Measurements from ENCODE around the gene OR5H1. TPM values are rescaled to one million over a fixed set of nuclear protein-coding genes. Genes with fewer than 3 reads are reported as not detected.
"Not testable (repeated sequence)": the region's sequence is repeated elsewhere in the genome, so short reads cannot be mapped to it uniquely, and the experiment has no call there.

The OR5H1 gene
- total RNA-seq, 4 donors from 2014 or later, result not detected

DNA sequence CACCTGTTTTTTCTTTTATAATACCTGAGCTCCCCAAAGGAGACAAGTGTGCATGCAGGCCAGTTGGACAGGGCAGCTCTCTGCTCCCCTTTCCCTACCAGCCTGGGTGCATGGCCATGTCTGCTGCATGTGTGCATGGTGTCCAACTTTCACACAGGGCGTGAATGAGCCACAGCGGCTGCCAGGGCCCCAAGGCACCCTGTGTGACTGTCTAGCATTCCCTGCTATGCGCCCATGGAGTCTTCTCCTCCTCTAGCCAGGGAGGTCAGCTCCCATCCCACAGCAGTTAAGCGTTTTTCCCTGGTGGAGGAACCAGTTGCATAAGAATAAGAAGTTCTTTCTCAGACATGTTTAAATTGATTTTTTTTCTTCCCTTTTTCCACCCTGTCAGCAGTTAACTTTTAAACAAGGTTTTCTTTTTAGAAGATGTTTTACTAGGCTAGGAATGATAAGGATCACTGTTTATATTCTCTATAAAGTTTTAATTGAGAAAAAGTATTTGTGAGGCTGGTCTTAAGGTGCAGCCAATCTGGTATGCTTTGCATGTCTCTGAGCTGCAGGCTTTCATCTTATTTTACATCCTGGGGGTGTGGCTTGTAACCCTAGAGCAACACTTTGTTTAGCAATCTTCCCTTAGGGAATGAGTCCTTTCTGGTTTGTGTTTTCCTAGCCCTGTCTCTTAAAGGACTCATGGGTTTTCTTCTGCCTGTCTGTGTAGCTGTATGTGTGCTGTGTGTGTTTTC, 20.5 kb upstream of the OR5H1 start:
- no peaks in the 10 kb centered on the region for H3K9me3 ChIP-seq
- H3K36me3 ChIP-seq, result no peaks in the 10 kb centered on the region
- no peak overlapping the region for H3K4me3 ChIP-seq
- intact Hi-C loops (cut with DNase I; ENCODE audit: low total_unique reads), result no loop called here
- DNase-seq, result no peak
- no peaks in the 10 kb centered on the region for H3K27me3 ChIP-seq
- H3K27ac ChIP-seq, result no peak overlapping the region
- in situ Hi-C loops (cut with MboI; ENCODE audit: low sequenced_read_pairs in 4 of 4), result no loop called here
- ATAC-seq, result no peak
- H3K4me1 ChIP-seq, result no peaks in the 10 kb centered on the region
- no peak for TF ChIP-seq POLR2A (IDR thresholded peaks at IDR 0.05)
- TF ChIP-seq, protein P1, sequence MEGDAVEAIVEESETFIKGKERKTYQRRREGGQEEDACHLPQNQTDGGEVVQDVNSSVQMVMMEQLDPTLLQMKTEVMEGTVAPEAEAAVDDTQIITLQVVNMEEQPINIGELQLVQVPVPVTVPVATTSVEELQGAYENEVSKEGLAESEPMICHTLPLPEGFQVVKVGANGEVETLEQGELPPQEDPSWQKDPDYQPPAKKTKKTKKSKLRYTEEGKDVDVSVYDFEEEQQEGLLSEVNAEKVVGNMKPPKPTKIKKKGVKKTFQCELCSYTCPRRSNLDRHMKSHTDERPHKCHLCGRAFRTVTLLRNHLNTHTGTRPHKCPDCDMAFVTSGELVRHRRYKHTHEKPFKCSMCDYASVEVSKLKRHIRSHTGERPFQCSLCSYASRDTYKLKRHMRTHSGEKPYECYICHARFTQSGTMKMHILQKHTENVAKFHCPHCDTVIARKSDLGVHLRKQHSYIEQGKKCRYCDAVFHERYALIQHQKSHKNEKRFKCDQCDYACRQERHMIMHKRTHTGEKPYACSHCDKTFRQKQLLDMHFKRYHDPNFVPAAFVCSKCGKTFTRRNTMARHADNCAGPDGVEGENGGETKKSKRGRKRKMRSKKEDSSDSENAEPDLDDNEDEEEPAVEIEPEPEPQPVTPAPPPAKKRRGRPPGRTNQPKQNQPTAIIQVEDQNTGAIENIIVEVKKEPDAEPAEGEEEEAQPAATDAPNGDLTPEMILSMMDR (IDR thresholded peaks at IDR 0.05 in 4 of 5, conservative IDR thresholded peaks at IDR 0.05 in 1 of 5), result no peak

DNA sequence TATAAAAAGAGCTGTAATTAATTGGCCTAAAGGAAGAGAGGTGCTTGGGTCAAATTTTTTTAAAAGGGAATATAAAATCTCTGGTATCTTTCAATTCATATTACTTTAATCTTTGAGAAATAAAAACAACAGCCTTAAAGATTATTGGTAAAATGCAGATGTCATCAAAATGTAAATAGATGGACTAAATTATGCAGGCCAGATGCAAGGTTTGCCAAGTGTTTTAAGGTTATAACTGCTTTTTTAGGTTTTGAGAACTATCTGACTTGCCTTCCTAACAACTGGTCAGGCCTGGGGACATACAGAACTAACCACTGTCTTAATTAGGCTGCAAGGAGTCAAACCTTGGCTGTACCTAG, 20.0 kb upstream of the OR5H1 start:
- H3K27me3 ChIP-seq, result no peaks in the 10 kb centered on the region
- in situ Hi-C loops (cut with MboI; ENCODE audit: low sequenced_read_pairs in 4 of 4) (no loop called here), intact Hi-C loops (cut with DNase I; ENCODE audit: low total_unique reads) (no loop called here)
- H3K36me3 ChIP-seq, result no peaks in the 10 kb centered on the region
- DNase-seq, result no peak
- H3K4me3 ChIP-seq, result no peak overlapping the region
- ATAC-seq, result no peak
- TF ChIP-seq POLR2A (IDR thresholded peaks at IDR 0.05), result no peak
- TF ChIP-seq, protein P1 (IDR thresholded peaks at IDR 0.05 in 4 of 5, conservative IDR thresholded peaks at IDR 0.05 in 1 of 5), result no peak
- no peaks in the 10 kb centered on the region for H3K4me1 ChIP-seq
- H3K27ac ChIP-seq, result no peak overlapping the region
- H3K9me3 ChIP-seq, result no peaks in the 10 kb centered on the region

DNA sequence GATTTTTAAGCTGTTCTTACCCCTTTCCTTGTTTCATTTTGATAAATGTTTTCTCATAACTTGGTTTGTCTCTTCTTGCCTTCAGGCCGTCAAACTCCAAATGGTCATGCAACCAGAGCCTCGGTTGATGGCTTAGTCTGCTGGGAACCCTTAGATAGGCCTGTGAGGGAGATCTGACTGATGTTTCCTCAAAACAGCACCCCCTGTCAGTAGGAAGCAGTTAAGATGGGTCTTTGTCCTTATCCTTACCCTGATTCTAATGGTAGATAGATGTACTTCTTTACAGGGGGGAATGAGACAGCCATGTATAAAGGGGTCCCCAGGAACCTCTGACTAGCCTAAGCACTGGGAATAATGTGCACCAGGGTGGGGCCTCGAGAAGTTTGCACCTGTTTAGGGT, 16.3 kb upstream of the OR5H1 start:
- intact Hi-C loops (cut with DNase I; ENCODE audit: low total_unique reads), result no loop called here
- Histone ChIP-seq H3K4me1 (no peaks in the 10 kb centered on the region), H3K36me3 (no peaks in the 10 kb centered on the region), H3K27ac (no peak overlapping the region), H3K4me3 (no peak overlapping the region), H3K9me3 (no peaks in the 10 kb centered on the region), H3K27me3 (no peaks in the 10 kb centered on the region)
- in situ Hi-C loops (cut with MboI; ENCODE audit: low sequenced_read_pairs in 4 of 4), result no loop called here
- no peak for TF ChIP-seq POLR2A (IDR thresholded peaks at IDR 0.05)
- TF ChIP-seq, protein P1 (IDR thresholded peaks at IDR 0.05 in 4 of 5, conservative IDR thresholded peaks at IDR 0.05 in 1 of 5), result no peak
- ATAC-seq (no peak), DNase-seq (no peak)

DNA sequence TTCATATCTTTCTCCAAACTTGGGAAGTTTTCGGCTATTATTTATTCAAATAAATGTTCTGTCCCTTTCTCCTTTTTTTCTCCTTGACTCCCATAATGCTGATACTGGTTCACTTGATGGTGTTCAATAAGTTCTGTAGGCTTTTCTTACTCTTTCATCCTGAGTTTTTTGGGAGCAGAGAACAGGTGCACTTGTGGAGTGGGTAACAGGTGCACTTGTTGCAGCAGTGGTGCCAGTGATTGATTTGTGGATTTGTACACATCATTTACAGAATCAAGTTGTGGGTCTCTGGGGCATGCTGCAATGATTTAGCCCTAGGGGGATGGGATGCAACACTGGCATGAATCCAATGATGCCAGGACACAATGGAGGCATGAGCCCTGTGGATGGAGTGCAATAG, 14.8 kb upstream of the OR5H1 start:
- Histone ChIP-seq H3K4me1 (no peaks in the 10 kb centered on the region), H3K9me3 (no peaks in the 10 kb centered on the region), H3K36me3 (no peaks in the 10 kb centered on the region), H3K27ac (no peak overlapping the region), H3K27me3 (no peaks in the 10 kb centered on the region), H3K4me3 (no peak overlapping the region)
- intact Hi-C loops (cut with DNase I; ENCODE audit: low total_unique reads), result no loop called here
- TF ChIP-seq POLR2A (IDR thresholded peaks at IDR 0.05), result no peak
- TF ChIP-seq, protein P1 (IDR thresholded peaks at IDR 0.05 in 4 of 5, conservative IDR thresholded peaks at IDR 0.05 in 1 of 5), result no peak
- ATAC-seq (no peak), DNase-seq (no peak)
- in situ Hi-C loops (cut with MboI; ENCODE audit: low sequenced_read_pairs in 4 of 4), result no loop called here

DNA sequence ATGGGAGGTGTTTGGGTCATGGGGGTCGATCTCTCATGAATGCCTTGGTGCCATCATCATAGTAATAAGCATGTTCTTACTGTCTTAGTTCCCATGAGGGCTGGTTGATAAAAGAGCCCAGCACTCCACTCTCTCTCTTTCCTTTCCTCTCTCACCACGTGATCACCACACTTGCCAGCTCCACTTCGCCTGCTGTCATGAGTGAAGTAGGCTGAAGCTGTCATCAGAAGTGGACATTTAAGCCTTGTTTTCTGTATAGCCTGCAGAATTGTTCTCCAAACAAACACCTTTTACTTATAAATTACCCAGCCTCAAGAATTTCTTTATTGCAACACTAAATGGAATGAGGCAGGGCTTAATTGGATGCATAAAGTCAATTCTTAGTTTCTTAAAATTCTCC, 6.1 kb downstream of the OR5H1 start:
- Histone ChIP-seq H3K27me3 (no peaks in the 10 kb centered on the region), H3K36me3 (no peaks in the 10 kb centered on the region), H3K4me3 (no peak overlapping the region), H3K9me3 (no peaks in the 10 kb centered on the region), H3K4me1 (no peaks in the 10 kb centered on the region), H3K27ac (no peak overlapping the region)
- TF ChIP-seq POLR2A (IDR thresholded peaks at IDR 0.05), result no peak
- TF ChIP-seq, protein P1 (IDR thresholded peaks at IDR 0.05 in 4 of 5, conservative IDR thresholded peaks at IDR 0.05 in 1 of 5), result no peak
- in situ Hi-C loops (cut with MboI; ENCODE audit: low sequenced_read_pairs in 4 of 4) (no loop called here), intact Hi-C loops (cut with DNase I; ENCODE audit: low total_unique reads) (no loop called here)
- DNase-seq, result no peak
- no peak for ATAC-seq

DNA sequence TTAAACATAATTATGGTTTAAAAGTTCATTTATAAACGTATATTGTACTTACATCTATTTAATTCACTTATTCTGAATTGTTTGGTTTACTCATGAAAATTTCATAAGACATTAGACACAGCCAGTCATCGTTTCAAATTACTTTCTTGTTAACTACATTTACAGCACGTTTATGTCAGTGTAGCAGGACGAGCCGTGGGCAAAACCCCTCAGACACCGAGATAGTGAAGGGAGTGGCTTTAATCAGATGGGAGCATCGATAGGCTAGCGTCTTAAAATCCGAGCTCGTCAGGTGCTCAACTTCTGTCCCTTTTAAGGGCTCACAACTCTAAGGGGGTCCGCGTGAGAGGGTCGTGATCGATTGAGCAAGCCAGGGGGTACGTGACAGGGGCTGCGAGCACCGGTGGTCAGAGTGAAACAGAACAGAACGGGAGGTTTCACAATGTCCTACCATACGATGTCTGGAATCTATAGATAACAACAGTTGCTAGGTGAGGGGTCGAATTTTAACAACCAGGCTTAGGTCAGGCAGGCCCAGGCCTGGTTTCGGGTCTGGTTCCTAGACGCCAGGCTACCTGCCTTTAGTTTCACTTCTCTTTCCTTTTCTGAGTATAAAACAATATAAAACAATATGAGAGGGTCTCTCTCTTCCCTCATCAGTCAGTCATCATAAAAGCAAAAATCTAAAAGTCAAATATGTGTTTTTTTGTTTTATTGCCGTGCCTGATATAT, 7.5 kb downstream of the OR5H1 start:
- intact Hi-C loops (cut with DNase I; ENCODE audit: low total_unique reads); H3K36me3 ChIP-seq; H3K4me1 ChIP-seq; H3K4me3 ChIP-seq; H3K9me3 ChIP-seq; ATAC-seq; H3K27ac ChIP-seq; in situ Hi-C loops (cut with MboI; ENCODE audit: low sequenced_read_pairs in 4 of 4); DNase-seq; H3K27me3 ChIP-seq: not testable (repeated sequence)

Data from gastrocnemius medialis (tissue), 4 donors.